ENCODE results near the gene OR51B6.

- TF ChIP-seq CTCF (IDR thresholded peaks at IDR 0.05): no peak
- TF ChIP-seq POLR2AphosphoS5 (IDR thresholded peaks at IDR 0.05): no peak
These were observed 2.6 kb upstream of the OR51B6 start for GRCh38 chr11:5348551-5349194.

Data from gastroesophageal sphincter (tissue), 3 donors.